ENCODE results near the gene AURKB.
"Not testable (repeated sequence)": the region's sequence is repeated elsewhere in the genome, so short reads cannot be mapped to it uniquely, and the experiment has no call there.

The AURKB gene

DNA sequence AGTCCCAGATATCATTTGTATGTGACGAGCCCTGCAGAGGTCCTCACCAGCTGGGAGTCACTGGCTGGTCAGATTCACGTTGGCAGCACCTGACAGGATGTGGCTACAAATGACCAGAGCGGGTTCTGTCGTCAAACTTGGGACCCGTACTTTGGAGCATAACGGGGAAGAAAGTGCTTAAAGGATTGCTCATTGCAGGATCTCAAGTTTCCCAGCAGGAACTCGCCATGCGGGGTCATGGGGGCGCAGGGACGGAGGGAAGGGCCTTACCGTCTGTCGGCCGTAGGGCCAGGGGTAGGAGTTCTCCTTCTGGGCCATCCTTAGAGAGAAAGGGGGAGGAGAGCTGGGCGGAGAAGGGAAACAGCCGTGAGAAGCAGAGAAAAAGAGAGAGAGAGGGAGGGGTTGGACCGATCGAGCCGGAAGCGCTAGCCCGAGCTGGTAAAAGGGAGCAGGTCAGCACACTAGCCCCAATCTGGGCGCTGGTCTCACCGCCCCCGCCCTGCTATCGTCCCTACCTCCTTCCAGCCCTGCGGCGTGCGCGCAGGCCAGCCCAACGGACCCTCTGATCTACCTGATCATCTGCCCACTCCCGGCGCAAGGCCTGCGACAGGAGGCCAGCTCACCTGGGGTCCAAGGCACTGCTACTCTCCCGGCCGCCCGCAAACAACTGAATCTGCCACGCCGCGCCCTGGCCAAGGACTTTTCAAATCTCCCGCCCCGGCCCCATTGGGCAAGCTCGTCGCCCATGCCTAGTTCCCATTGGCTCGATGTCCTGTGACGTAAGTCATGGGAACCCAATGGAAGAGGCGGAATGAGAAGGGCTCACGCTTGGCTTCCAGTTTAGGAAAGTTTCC lies at the start of gene AURKB:
Gene AURKB (minus strand): TSS at position 669 of the 854 bp plus-strand sequence. CDS start 351 bp downstream, at position 318.
- peak; percentile 91 for DNase-seq

DNA sequence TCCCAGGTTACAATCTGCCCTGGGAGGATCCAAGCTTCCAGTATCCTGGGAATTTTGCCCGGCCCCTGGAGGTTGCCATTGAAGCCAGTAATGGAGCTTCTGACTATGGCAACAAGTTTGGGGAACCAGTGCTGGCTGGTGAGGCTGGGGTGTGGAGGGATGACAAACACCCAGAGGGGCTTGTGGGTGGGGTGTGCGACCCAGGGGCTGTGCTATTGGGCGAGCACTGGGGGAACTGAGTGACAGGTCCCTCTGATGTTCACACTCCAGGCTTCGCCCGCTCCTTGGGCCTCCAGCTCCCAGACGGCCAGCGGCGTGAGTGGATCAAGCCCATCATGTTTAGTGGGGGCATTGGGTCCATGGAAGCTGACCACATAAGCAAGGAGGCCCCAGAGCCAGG lies 47.4 kb upstream of the AURKB start:
- no peak for DNase-seq

- DNase-seq, result no peak
Measured at GRCh38 chr17:8256691-8257090, 46.3 kb upstream of the AURKB start.

DNA sequence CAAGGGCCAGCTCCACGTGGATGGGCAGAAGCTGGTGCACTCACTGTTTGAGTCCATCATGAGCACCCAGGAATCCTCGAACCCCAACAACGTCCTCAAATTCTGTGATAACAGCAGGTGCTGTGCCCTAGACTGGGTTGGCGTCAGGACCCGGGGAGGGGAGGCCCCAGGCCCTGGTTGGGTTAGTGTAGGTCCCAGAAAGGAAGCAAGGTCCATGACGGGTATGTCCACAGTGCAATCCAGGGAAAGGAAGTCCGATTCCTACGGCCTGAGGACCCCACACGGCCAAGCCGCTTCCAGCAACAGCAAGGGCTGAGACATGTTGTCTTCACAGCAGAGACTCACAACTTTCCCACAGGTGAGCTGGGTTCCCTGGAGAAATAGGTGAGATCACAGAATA lies 45.9 kb upstream of the AURKB start:
- no peak for DNase-seq

DNA sequence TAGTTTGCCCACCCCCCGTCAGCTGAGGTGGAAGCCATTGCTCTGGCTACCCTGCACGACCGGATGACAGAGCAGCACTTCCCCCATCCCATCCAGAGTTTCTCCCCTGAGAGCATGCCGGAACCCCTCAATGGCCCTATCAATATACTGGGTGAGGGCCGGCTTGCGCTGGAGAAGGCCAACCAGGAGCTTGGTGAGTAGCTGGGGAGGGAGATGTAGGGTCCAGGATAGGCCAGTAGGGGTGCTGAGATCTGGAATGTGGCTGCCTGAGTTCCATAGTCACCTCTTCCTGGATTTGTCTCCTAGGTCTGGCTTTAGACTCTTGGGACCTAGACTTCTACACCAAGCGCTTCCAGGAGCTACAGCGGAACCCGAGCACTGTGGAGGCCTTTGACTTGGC lies 45.1 kb upstream of the AURKB start:
- DNase-seq, result no peak

DNA sequence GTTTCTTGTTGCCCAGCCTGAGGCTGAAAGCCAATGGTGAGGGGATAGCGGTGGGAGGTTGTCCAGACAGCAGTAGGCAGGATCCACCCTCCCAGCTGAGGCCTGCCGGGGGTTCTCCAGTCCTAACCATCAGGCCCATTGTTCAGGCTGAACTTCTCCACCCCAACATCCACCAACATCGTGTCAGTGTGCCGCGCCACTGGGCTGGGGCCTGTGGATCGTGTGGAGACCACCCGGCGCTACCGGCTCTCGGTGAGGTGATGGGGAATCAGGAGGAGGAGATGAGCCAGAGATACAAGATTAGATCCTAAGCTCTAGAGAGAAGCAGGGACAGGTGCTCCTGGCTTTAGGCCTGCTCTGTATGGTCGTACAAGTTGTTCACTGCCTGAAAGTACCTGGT lies 44.5 kb upstream of the AURKB start:
- DNase-seq, result no peak

GRCh38 chr17:8253801-8254200 lies 43.4 kb upstream of the AURKB start:
- DNase-seq, result no peak

GRCh38 chr17:8251411-8251810 lies 41.0 kb upstream of the AURKB start:
- not testable (repeated sequence) for DNase-seq

- no peak for DNase-seq
Measured at GRCh38 chr17:8249621-8250500, 39.5 kb upstream of the AURKB start.

GRCh38 chr17:8248751-8249607 lies 38.6 kb upstream of the AURKB start, which contains the start of gene PFAS:
Gene PFAS (plus strand): TSS chr17:8249289. CDS start chr17:8253938, 4,649 bp downstream.
- DNase-seq, result peak; percentile 92

DNA sequence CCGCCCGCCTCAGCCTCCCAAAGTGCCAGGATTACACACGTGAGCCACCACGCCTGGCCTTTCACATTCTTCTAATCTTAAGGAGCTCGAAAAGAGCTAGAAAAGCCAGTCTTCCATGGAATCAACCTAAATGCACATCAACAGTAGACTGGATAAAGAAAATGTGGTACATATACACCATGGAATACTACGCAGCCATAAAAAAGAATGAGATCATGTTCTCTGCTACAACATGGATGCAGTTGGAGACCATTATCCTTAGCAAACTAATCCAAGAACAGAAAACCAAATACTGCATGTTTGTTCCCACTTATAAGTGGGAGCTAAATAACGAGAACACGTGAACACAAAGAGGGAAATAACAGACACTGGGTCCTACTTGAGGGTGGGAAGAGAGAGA lies 34.4 kb upstream of the AURKB start:
- no peak for DNase-seq

- no peak for DNase-seq
Measured at GRCh38 chr17:8243827-8244226, 33.5 kb upstream of the AURKB start.

DNA sequence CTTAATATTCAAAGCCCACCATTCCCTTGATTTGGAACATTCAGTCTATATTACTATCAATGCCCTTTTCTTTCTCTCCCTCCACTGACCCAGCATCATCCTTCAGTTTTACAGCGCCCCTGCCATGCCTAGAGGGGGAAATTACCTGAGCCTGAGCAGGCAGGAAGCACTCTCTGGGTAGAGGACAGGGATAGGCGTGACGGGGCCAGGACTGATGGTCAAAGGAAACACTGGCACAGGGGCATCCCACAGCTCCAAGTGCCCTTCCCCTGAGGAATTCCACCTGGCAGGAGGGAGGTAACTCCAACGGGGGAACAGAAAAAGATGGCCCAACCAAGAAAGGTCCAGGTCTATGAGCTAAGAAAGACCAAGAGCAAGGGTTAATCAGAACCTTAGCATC lies 27.5 kb upstream of the AURKB start:
- DNase-seq, result no peak

- no peak for DNase-seq
Measured at GRCh38 chr17:8237175-8237574, 26.8 kb upstream of the AURKB start.

DNA sequence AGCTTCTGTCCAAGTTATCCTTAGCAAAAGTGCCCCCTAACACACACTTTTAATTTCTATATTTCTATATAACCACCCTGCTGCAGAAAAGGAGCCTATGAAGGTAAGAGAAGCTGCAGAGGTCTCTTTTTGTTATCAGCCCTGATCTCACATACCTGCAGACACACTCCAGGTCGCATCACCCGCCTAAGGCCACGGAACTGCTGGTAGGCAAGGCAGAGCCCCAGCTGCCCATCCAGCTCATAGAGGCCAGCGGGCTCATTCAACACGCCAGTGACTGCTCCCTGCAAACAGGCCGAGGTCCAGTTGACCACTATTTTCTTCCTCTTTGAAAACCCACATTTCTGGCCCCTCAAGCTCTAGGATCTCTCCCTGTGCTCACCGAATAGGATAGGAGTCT lies 25.3 kb upstream of the AURKB start:
- DNase-seq, result no peak

GRCh38 chr17:8234361-8235270 lies 24.2 kb upstream of the AURKB start:
- no peak for DNase-seq

DNA sequence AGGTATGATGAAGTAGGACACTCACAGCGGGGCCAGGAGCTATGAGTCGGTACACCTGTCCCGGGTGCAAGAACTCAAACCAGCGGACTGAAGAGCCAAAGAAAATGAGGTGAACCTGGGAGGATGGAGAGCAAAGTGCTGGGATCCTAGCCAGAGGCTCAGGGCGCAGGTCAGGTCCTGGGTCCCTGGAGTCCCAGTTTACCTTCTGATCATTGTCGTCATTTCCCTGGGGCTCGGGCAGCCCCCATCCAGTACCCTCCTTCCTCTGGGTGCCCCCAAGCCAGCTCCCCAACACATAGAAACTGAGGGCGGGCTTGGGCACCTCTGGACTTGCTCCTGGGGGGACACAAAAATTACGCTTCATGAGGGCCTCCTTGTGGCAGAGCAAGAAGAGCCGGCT lies 21.3 kb upstream of the AURKB start:
- no peak for DNase-seq

GRCh38 chr17:8227238-8227581 lies 16.8 kb upstream of the AURKB start:
- DNase-seq, result no peak

- DNase-seq, result peak; percentile 84
Measured at GRCh38 chr17:8226536-8227237, 16.3 kb upstream of the AURKB start.

- peak; percentile 65 for DNase-seq
Measured at GRCh38 chr17:8225813-8226535, 15.6 kb upstream of the AURKB start.
